Astrocyte (in vitro differentiated cells and primary cell): ENCODE measurements around the gene WDR37. TPM values are rescaled to one million over a fixed set of nuclear protein-coding genes. Genes with fewer than 3 reads are reported as not detected.

Experiments used
- DNase-seq: peaks from one replicate; pipeline ENCODE4 v3.0.0-alpha.2; 2010; ENCODE audit warnings: low read depth
- FAIRE-seq: peaks from 2 replicates; lab custom pipeline; 2011; peaks lifted over from hg19 to GRCh38; lab: Jason Lieb, UNC
- H2AFZ ChIP-seq: 2 replicates; pipeline ENCODE4 v1.6.0; 2012; ENCODE audit warnings: low read depth, low read length, inconsistent platforms
- H3K27ac ChIP-seq: 2 replicates; pipeline ENCODE4 v1.5.1; 2011; ENCODE audit warnings: low read depth, low read length, inconsistent platforms
- H3K27me3 ChIP-seq: 2 replicates; pipeline ENCODE4 v1.6.0; 2011; ENCODE audit warnings: low read length, inconsistent platforms; ENCODE audit not compliant: insufficient read depth
- H3K36me3 ChIP-seq: 2 replicates; pipeline ENCODE4 v1.5.1; 2011; ENCODE audit warnings: low read length, inconsistent platforms; ENCODE audit not compliant: insufficient read depth
- H3K4me1 ChIP-seq: 2 replicates; pipeline ENCODE4 v1.5.1; 2011; ENCODE audit warnings: low read length, inconsistent platforms; ENCODE audit not compliant: insufficient read depth
- H3K4me2 ChIP-seq: 2 replicates; pipeline ENCODE4 v1.6.0; 2012; ENCODE audit warnings: low read length, inconsistent platforms
- H3K4me3 ChIP-seq: 2 replicates; pipeline ENCODE4 v1.5.1; 2011; ENCODE audit warnings: low read depth, mild to moderate bottlenecking, low read length, inconsistent platforms; ENCODE audit not compliant: insufficient read depth
- H3K79me2 ChIP-seq: 2 replicates; pipeline ENCODE4 v1.6.0; 2012; ENCODE audit warnings: mild to moderate bottlenecking, low read length, inconsistent platforms; ENCODE audit not compliant: insufficient read depth
- H3K9ac ChIP-seq: 2 replicates; pipeline ENCODE4 v1.6.0; 2012; ENCODE audit warnings: mild to moderate bottlenecking, low read length, inconsistent platforms
- H3K9me3 ChIP-seq: 2 replicates; pipeline ENCODE4 v1.5.1; 2012; ENCODE audit warnings: low read depth, mild to moderate bottlenecking, low read length, inconsistent platforms; ENCODE audit not compliant: insufficient read depth
- H4K20me1 ChIP-seq: 2 replicates; pipeline ENCODE4 v1.6.0; 2012; ENCODE audit warnings: low read length, inconsistent platforms; ENCODE audit not compliant: insufficient read depth
- H3K27ac Mint-ChIP-seq: one replicate; pipeline ENCODE4 v1.8.0; 2021; ENCODE audit warnings: mild to moderate bottlenecking, mixed read lengths; ENCODE audit not compliant: unreplicated experiment
- H3K27me3 Mint-ChIP-seq: one replicate; pipeline ENCODE4 v1.8.0; 2021; ENCODE audit warnings: low read depth, mixed read lengths; ENCODE audit not compliant: unreplicated experiment
- H3K36me3 Mint-ChIP-seq: one replicate; pipeline ENCODE4 v1.8.0; 2021; ENCODE audit warnings: low read depth, mixed read lengths; ENCODE audit not compliant: unreplicated experiment
- H3K4me1 Mint-ChIP-seq: one replicate; pipeline ENCODE4 v1.8.0; 2021; ENCODE audit warnings: low read depth, mixed read lengths; ENCODE audit not compliant: unreplicated experiment
- H3K4me3 Mint-ChIP-seq: one replicate; pipeline ENCODE4 v1.8.0; 2021; ENCODE audit warnings: mild to moderate bottlenecking, moderate library complexity, mixed read lengths; ENCODE audit not compliant: unreplicated experiment
- H3K9me3 Mint-ChIP-seq: one replicate; pipeline ENCODE4 v1.8.0; 2021; ENCODE audit warnings: mild to moderate bottlenecking, mixed read lengths; ENCODE audit not compliant: unreplicated experiment
- EZH2 ChIP-seq: IDR thresholded peaks from 2 replicates; pipeline ENCODE4 v1.6.1; 2012; ENCODE audit warnings: mild to moderate bottlenecking, low read length, inconsistent platforms; ENCODE audit not compliant: insufficient read depth
- total RNA-seq: library from RNA; stranded (reverse); gene quantifications from 2 replicates; pipeline ENCODE4 v1.2.1, GENCODE V29; 2021
- TF ChIP-seq, protein P1 (sequence below): IDR thresholded peaks from 2 replicates; pipeline ENCODE4 v1.5.1; 2011; ENCODE audit warnings: low read depth, mild to moderate bottlenecking, inconsistent platforms, low read length, moderate library complexity; ENCODE audit not compliant: insufficient read depth

The WDR37 gene
- total RNA-seq, 1 donor from 2014 or later, result 22.8 TPM

DNA sequence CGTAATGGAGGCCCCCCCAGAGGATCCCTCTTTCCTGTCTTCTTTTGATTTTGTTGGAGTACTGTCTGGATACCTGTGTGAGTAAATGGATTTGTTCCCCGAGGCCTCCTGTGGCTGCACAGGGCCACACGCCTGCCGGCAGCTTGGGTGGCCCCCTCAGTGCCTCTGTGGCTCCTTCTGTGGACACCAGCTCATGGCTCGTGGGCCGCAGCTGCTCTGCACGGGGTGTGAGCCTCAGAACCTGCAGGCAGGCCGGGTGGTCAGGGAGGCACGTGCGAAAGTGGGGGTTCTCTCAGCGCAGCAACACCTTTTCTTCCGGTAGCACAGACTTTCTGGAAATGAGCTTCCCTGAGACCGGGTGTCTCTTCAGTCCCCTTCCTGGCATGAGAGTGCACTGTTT lies 70.3 kb downstream of the WDR37 start:
- no peaks in the 10 kb centered on the region for H3K4me1 Mint-ChIP-seq
- H3K4me2 ChIP-seq, result no peak overlapping the region
- FAIRE-seq, result no peak
- H3K36me3 ChIP-seq, result peaks cover 35% of the 10 kb centered on the region
- no peak overlapping the region for H3K27ac ChIP-seq
- H3K4me1 ChIP-seq, result no peaks in the 10 kb centered on the region
- H2AFZ ChIP-seq, result no peak overlapping the region
- peaks cover 41% of the 10 kb centered on the region for H3K36me3 Mint-ChIP-seq
- no peak overlapping the region for H3K9ac ChIP-seq
- no peak overlapping the region for H3K4me3 ChIP-seq
- H4K20me1 ChIP-seq, result peaks cover 40% of the 10 kb centered on the region
- H3K4me3 Mint-ChIP-seq, result no peak overlapping the region
- H3K9me3 Mint-ChIP-seq, result no peaks in the 10 kb centered on the region
- H3K27me3 Mint-ChIP-seq, result no peaks in the 10 kb centered on the region
- no peaks in the 10 kb centered on the region for H3K27me3 ChIP-seq
- no peak for DNase-seq
- H3K27ac Mint-ChIP-seq, result no peak overlapping the region
- no peaks in the 10 kb centered on the region for H3K9me3 ChIP-seq
- no peaks in the 10 kb centered on the region for H3K79me2 ChIP-seq
- TF ChIP-seq, protein P1, sequence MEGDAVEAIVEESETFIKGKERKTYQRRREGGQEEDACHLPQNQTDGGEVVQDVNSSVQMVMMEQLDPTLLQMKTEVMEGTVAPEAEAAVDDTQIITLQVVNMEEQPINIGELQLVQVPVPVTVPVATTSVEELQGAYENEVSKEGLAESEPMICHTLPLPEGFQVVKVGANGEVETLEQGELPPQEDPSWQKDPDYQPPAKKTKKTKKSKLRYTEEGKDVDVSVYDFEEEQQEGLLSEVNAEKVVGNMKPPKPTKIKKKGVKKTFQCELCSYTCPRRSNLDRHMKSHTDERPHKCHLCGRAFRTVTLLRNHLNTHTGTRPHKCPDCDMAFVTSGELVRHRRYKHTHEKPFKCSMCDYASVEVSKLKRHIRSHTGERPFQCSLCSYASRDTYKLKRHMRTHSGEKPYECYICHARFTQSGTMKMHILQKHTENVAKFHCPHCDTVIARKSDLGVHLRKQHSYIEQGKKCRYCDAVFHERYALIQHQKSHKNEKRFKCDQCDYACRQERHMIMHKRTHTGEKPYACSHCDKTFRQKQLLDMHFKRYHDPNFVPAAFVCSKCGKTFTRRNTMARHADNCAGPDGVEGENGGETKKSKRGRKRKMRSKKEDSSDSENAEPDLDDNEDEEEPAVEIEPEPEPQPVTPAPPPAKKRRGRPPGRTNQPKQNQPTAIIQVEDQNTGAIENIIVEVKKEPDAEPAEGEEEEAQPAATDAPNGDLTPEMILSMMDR, result no peak
- TF ChIP-seq EZH2, result no peak

DNA sequence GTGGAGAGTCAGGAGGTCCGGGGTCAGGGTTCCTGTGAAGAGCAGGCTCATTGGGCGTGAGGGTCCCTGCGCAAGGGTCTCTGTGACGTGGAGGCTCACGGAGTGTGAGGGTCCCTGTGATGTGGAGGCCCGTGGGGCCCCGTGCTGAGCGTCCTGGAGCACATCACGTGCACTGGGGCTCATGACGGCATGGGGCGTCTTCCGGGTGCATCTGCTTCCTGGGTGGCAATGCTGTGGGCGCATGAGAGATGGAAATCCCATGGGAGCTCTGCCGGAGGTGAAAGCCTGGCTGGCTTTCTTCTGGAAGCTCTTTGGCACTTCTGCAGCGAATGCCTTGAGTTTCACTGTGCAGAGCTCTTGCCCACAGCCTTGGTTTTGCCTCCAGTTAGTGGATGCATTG lies 71.4 kb downstream of the WDR37 start:
- TF ChIP-seq EZH2, result no peak
- TF ChIP-seq, protein P1, result no peak
- Histone ChIP-seq H3K36me3 (peaks cover 34% of the 10 kb centered on the region), H3K4me2 (no peak overlapping the region), H2AFZ (no peak overlapping the region), H3K79me2 (no peaks in the 10 kb centered on the region), H3K4me3 (no peak overlapping the region), H3K4me1 (no peaks in the 10 kb centered on the region), H4K20me1 (peaks cover 33% of the 10 kb centered on the region), H3K9ac (no peak overlapping the region), H3K27me3 (no peaks in the 10 kb centered on the region), H3K9me3 (no peaks in the 10 kb centered on the region), H3K27ac (no peak overlapping the region)
- H3K9me3 Mint-ChIP-seq, result no peaks in the 10 kb centered on the region
- H3K36me3 Mint-ChIP-seq, result peaks cover 37% of the 10 kb centered on the region
- FAIRE-seq, result no peak
- H3K4me1 Mint-ChIP-seq, result no peaks in the 10 kb centered on the region
- DNase-seq, result no peak
- H3K27me3 Mint-ChIP-seq, result no peaks in the 10 kb centered on the region
- H3K27ac Mint-ChIP-seq, result no peak overlapping the region
- H3K4me3 Mint-ChIP-seq, result no peak overlapping the region

DNA sequence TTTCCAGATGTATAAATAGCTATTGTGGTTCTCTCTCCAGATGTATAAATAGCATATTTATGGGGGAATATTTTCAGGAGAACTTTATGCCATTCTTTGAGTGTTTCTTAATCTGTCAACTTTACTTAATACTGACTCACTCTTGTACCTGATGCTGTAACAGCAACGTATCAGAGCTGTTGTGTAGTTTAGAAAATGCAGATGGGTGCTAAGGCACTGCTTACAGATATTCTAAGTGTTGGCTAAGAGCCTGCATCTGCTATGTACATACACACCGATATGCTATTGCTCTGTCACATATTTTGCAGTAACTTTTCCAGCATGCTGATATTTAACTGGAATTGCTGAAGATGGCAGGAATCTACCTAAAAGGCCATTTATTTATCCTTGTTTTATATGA lies 71.9 kb downstream of the WDR37 start:
- Histone ChIP-seq H3K27ac (no peak overlapping the region), H2AFZ (no peak overlapping the region), H3K9me3 (no peaks in the 10 kb centered on the region), H4K20me1 (peaks cover 33% of the 10 kb centered on the region), H3K36me3 (peaks cover 34% of the 10 kb centered on the region), H3K9ac (no peak overlapping the region), H3K27me3 (no peaks in the 10 kb centered on the region), H3K4me1 (no peaks in the 10 kb centered on the region), H3K4me2 (no peak overlapping the region), H3K4me3 (no peak overlapping the region), H3K79me2 (no peaks in the 10 kb centered on the region)
- no peak overlapping the region for H3K27ac Mint-ChIP-seq
- DNase-seq (no peak), FAIRE-seq (no peak)
- no peaks in the 10 kb centered on the region for H3K4me1 Mint-ChIP-seq
- no peak overlapping the region for H3K4me3 Mint-ChIP-seq
- H3K9me3 Mint-ChIP-seq, result no peaks in the 10 kb centered on the region
- peaks cover 37% of the 10 kb centered on the region for H3K36me3 Mint-ChIP-seq
- TF ChIP-seq EZH2, result no peak
- TF ChIP-seq, protein P1, result no peak
- H3K27me3 Mint-ChIP-seq, result no peaks in the 10 kb centered on the region
